Lower lobe of right lung (tissue), 2 donors: ENCODE data around the gene FLOT2. TPM values are rescaled to one million over a fixed set of nuclear protein-coding genes. Genes with fewer than 3 reads are reported as not detected.
"Not testable (repeated sequence)": the region's sequence is repeated elsewhere in the genome, so short reads cannot be mapped to it uniquely, and the experiment has no call there.

ENCODE experiments used
- ATAC-seq, 2 donors: fragments of 200-7000 bp; cut with Tn5 transposase; one replicate each; pipeline ENCODE4 v1.9.1; 2020 to 2022; ENCODE audit warnings: mild to moderate bottlenecking in 2 of 2, moderate library complexity in 2 of 2
- DNase-seq: peaks from one replicate; pipeline ENCODE4 v3.0.0-alpha.2; 2020
- H3K27ac ChIP-seq: fragments of 200-600 bp; one replicate; pipeline ENCODE4 v1.8.0; 2022
- H3K27me3 ChIP-seq: fragments of 200-600 bp; one replicate; pipeline ENCODE4 v1.8.0; 2022; ENCODE audit warnings: low read depth
- H3K36me3 ChIP-seq: fragments of 200-600 bp; one replicate; pipeline ENCODE4 v1.8.0; 2022; ENCODE audit warnings: mild to moderate bottlenecking
- H3K4me1 ChIP-seq: fragments of 200-600 bp; one replicate; pipeline ENCODE4 v1.8.0; 2022
- H3K4me3 ChIP-seq: fragments of 200-600 bp; one replicate; pipeline ENCODE4 v1.8.0; 2022; ENCODE audit warnings: mild to moderate bottlenecking
- H3K9me3 ChIP-seq: fragments of 200-600 bp; one replicate; pipeline ENCODE4 v1.8.0; 2022
- intact Hi-C: fragments of 100-400 bp; cut with DNase I; formaldehyde crosslinking; loops from one replicate; pipeline ENCODE4 v1.11.0; 2022
- total RNA-seq: library from RNA; stranded (reverse); fragmentation: NEBNext Ultra II Directional; extraction: Animal tissue kit (Norgen Biotek cat#: 25700); gene quantifications from one replicate; pipeline ENCODE4 v1.2.1, GENCODE V29; 2021
- TF ChIP-seq, protein P1 (sequence below): fragments of 200-600 bp; IDR thresholded peaks from one replicate; pipeline ENCODE4 v1.8.0; 2022; ENCODE audit warnings: antibody characterized with exemption, mild to moderate bottlenecking
- donor health status: DM: no; HTN: yes; CAD: no; lungs with severe emphysema.

The FLOT2 gene
- total RNA-seq, 1 donor from 2014 or later: 170 TPM

DNA sequence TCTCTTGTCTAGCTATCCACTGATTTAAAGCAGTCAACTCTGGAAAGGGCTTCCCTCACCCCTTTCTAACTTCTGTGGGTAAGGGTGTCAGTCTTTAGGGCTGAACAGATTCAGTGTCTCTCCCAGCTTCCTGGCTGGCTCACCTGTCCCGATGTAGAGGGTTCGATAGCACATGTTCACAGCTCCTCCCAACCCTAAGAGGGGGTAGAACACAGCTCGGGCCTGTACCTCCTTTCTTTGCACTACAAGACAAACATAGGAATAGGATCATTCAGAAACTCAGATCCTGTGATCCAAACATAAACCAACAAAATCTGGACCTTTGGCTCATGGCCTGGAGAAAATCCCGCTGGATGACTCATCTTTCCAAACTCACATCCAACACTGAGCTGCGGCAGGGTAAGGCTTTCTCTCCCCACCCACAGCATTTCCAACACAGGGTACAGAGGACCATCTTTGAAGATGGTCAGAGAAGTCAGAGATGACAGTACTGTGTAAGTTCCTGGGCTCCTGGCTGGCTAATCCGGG, 11.2 kb upstream of the FLOT2 start:
- H3K27ac ChIP-seq: peak overlapping the region; percentile 51
- H3K4me1 ChIP-seq: peaks cover 28% of the 10 kb centered on the region
- intact Hi-C loops: no loop called here
- DNase-seq (no peak), ATAC-seq (peak; percentile 27 to 28)
- TF ChIP-seq, protein P1, sequence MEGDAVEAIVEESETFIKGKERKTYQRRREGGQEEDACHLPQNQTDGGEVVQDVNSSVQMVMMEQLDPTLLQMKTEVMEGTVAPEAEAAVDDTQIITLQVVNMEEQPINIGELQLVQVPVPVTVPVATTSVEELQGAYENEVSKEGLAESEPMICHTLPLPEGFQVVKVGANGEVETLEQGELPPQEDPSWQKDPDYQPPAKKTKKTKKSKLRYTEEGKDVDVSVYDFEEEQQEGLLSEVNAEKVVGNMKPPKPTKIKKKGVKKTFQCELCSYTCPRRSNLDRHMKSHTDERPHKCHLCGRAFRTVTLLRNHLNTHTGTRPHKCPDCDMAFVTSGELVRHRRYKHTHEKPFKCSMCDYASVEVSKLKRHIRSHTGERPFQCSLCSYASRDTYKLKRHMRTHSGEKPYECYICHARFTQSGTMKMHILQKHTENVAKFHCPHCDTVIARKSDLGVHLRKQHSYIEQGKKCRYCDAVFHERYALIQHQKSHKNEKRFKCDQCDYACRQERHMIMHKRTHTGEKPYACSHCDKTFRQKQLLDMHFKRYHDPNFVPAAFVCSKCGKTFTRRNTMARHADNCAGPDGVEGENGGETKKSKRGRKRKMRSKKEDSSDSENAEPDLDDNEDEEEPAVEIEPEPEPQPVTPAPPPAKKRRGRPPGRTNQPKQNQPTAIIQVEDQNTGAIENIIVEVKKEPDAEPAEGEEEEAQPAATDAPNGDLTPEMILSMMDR: no peak
- peaks cover 82% of the 10 kb centered on the region for H3K36me3 ChIP-seq
- H3K9me3 ChIP-seq: no peaks in the 10 kb centered on the region
- H3K4me3 ChIP-seq: no peak overlapping the region
- H3K27me3 ChIP-seq: no peaks in the 10 kb centered on the region

DNA sequence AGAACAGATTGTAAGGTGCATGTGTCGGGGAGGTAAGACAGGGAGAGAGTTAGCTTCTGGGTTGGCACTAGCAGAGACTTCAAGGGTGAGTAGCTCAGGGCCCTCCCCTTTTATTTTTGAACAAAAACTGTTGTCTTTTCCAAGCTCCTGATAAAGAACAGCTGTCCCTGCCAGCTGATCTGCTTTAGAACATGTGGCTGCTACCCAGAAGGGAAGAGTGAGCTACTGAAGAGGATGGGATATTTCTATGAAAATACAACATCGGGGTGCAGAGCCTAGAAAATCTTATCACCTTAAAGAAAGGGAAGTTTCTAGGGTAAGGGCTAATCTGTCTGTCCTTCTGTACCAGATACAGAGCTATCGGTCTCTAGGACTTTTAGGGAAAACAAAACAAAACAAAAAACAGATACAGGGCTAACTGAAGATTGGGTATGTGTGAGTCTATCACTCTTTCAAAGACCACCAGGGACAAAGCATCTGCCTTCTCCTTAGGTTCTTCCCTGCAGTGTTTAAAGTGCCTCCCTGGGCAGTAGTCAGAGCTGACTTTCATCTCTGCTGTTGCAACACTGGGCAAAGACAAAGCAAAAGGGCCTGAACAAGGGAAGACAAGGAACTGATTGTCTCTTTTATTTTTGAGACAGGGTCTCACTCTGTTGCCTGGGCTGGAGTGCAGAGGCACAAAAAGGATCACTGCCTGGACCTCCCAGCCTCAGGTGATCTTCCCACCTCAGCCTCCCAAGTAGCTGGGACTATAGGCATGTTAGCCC, 10.4 kb upstream of the FLOT2 start:
- ATAC-seq (no peak), DNase-seq (no peak)
- Histone ChIP-seq H3K27ac (peak overlapping the region; percentile 51), H3K27me3 (no peaks in the 10 kb centered on the region), H3K4me1 (peaks cover 33% of the 10 kb centered on the region), H3K36me3 (peaks cover 74% of the 10 kb centered on the region), H3K9me3 (no peaks in the 10 kb centered on the region), H3K4me3 (no peak overlapping the region)
- intact Hi-C loops: no loop called here
- TF ChIP-seq, protein P1: no peak

DNA sequence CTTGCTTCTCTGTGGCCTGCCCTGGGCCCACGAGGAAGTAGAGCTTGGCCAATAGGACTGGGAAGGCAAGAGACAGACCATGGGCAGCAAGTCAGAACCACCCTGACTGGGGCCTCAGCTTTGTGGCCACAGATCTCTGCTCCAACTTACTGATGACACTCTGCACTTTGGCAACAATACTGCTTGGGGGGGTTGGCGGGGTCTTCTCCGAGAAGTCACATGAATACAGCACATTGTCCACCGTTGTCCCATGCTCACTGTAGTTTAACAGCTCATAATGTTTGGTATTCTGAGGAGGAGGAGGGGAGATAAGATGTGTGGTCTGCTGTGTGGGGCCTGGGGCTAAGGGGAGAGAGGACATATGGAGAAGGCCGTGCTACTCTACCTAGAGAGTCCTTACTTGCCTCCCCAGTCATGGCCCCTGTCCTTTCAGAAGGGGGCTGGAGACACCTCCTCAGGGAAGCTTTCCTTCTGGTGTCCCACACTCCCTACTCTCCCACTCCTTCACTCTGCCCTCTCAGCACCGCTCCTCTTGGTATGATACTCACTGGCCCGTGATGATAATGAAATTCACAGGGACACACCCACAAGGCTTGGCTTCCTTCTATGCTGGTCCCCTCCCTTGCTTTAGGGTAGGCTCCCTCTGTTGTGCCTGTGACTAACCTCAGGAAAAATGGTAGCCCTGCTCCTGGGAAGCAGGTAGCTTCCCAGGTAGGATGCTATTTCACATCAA, 9.3 kb upstream of the FLOT2 start:
- Histone ChIP-seq H3K36me3 (peaks cover 64% of the 10 kb centered on the region), H3K4me3 (no peak overlapping the region), H3K9me3 (no peaks in the 10 kb centered on the region), H3K27me3 (no peaks in the 10 kb centered on the region), H3K4me1 (peaks cover 27% of the 10 kb centered on the region), H3K27ac (no peak overlapping the region)
- ATAC-seq (no peak), DNase-seq (no peak)
- TF ChIP-seq, protein P1: no peak
- intact Hi-C loops: no loop called here

DNA sequence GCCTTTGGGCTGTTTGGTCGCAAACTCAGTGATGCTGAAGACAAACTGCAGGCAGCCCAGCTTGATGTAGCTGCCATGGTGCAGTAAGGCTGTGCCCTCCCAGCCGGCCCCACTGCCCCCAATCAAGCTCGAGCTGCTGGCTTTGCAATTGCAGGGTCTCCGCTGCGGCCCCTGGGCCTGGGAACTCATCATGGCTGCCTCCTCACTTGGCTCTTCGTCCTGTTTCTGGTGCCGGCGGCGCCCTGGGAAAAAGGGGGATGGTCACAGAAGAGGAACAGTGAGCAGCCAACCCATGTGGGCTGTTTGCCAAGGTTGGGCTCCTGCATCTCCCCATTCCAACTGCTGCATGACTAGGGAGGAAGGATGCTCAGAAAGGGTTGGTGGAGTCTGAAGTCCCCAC, 8.7 kb upstream of the FLOT2 start:
- Histone ChIP-seq H3K4me3 (no peak overlapping the region), H3K36me3 (peaks cover 58% of the 10 kb centered on the region), H3K27ac (no peak overlapping the region), H3K9me3 (no peaks in the 10 kb centered on the region), H3K4me1 (peaks cover 29% of the 10 kb centered on the region), H3K27me3 (no peaks in the 10 kb centered on the region)
- TF ChIP-seq, protein P1: no peak
- intact Hi-C loops: no loop called here
- ATAC-seq: no peak
- no peak for DNase-seq

DNA sequence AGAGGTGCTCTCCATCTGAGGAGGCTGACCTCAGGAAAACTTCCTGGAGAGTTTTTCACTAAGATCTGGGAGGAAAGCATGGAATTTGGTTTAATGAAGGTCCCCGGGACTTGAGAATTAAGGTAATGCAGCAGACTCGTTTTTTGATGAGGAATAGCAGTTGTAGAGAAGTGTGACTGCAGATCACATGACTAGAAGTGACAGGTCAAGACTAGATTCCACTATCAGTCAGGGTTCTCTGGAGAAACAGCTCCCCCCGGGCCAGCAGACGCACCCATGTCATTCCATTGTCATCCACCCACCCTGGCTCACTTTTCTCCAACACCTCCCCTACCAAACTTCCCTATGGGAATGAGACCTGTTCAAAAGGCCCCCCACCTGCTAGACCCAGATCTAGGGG, 7.3 kb upstream of the FLOT2 start:
- Histone ChIP-seq H3K4me3 (no peak overlapping the region), H3K4me1 (peaks cover 31% of the 10 kb centered on the region), H3K9me3 (no peaks in the 10 kb centered on the region), H3K27ac (no peak overlapping the region), H3K36me3 (peaks cover 43% of the 10 kb centered on the region), H3K27me3 (no peaks in the 10 kb centered on the region)
- ATAC-seq (no peak), DNase-seq (no peak)
- TF ChIP-seq, protein P1: no peak
- intact Hi-C loops: no loop called here

DNA sequence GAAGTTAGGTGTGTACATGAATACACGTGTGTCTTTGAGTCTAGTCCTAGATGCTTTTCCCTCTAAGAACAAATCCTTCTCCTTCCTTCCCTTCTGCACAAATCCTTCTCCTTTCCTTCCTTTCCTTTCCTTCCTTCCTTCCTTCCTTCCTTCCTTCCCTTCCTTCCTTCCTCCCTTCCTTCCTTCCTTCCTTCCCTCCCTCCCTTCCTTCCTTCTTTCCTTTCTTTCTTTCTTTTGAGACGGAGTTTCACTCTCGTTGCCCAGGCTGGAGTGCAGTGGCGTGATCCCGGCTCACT, 6.0 kb upstream of the FLOT2 start:
- intact Hi-C loops, ATAC-seq: not testable (repeated sequence)

More for the DNA sequence above, 6.0 kb upstream of the FLOT2 start:
- not testable (repeated sequence) for H3K9me3 ChIP-seq, DNase-seq, H3K4me3 ChIP-seq, H3K27me3 ChIP-seq
- peaks cover 30% of the 10 kb centered on the region for H3K4me1 ChIP-seq
- H3K36me3 ChIP-seq: peaks cover 30% of the 10 kb centered on the region
- peak overlapping the region; percentile 89 for H3K27ac ChIP-seq
